Measurements from ENCODE around the gene FREY1. TPM values are rescaled to one million over a fixed set of nuclear protein-coding genes. Genes with fewer than 3 reads are reported as not detected.

Gene FREY1
- total and polyA plus RNA-seq, 2 donors (not counting 1 experiment from before 2014, with no cell fraction given): 0.83 TPM; not detected in 1

GRCh38 chr11:45899448-45900174 lies 7.5 kb downstream of the FREY1 start:
- Histone ChIP-seq H3K4me1 (ENCODE audit: control insufficient read depth, extremely low read depth, insufficient read depth, low read length) (peaks cover 3% of the 10 kb centered on the region), H3K4me2 (ENCODE audit: extremely low read depth, insufficient read depth, low read length) (peak overlapping the region; percentile 35), H3K9ac (ENCODE audit: insufficient read depth, low read length) (peak overlapping the region; percentile 87), H3K79me2 (ENCODE audit: control insufficient read depth, insufficient read depth, low read length) (no peaks in the 10 kb centered on the region), H3K4me3 (replicated peaks in 1 of 4; ENCODE audit: control extremely low read depth in 1 of 4, insufficient read depth in 1 of 4, low read depth in 3 of 4, low read length in 4 of 4) (peak overlapping the region; percentile 25 to 69 (median 58)), H3K36me3 (ENCODE audit: control insufficient read depth, insufficient read depth, low read length) (peaks cover 4% of the 10 kb centered on the region), H2AFZ (ENCODE audit: low read length) (peak overlapping the region; percentile 52), H3K27me3 (ENCODE audit: control insufficient read depth, insufficient read depth, low read length) (peaks cover 14% of the 10 kb centered on the region), H4K20me1 (ENCODE audit: control insufficient read depth, extremely low read depth, insufficient read depth, low read length) (no peaks in the 10 kb centered on the region), H3K9me3 (ENCODE audit: control insufficient read depth, insufficient read depth, low read depth, low read length) (no peaks in the 10 kb centered on the region), H3K27ac (ENCODE audit: insufficient read depth, low read length) (peak overlapping the region; percentile 84)
- TF ChIP-seq EZH2 (IDR thresholded peaks at IDR 0.05; ENCODE audit: low read length, missing control alignments) (no peak), CTCF (conservative IDR thresholded peaks at IDR 0.05 in 1 of 2, IDR thresholded peaks at IDR 0.05 in 1 of 2; ENCODE audit: low read depth in 1 of 2, low read length in 2 of 2) (no peak)
- DNase-seq (ENCODE audit: low read depth in 2 of 2): peak; percentile 87 to 92

- no peak overlapping the region for H2AFZ ChIP-seq (ENCODE audit: low read length)
- no peak for DNase-seq (ENCODE audit: low read depth in 2 of 2)
- H3K9me3 ChIP-seq (ENCODE audit: control insufficient read depth, insufficient read depth, low read depth, low read length): no peaks in the 10 kb centered on the region
- peaks cover 3% of the 10 kb centered on the region for H3K4me1 ChIP-seq (ENCODE audit: control insufficient read depth, extremely low read depth, insufficient read depth, low read length)
- TF ChIP-seq EZH2 (IDR thresholded peaks at IDR 0.05; ENCODE audit: low read length, missing control alignments) (no peak), CTCF (conservative IDR thresholded peaks at IDR 0.05 in 1 of 2, IDR thresholded peaks at IDR 0.05 in 1 of 2; ENCODE audit: low read depth in 1 of 2, low read length in 2 of 2) (no peak)
- H3K4me3 ChIP-seq (replicated peaks in 1 of 4; ENCODE audit: control extremely low read depth in 1 of 4, insufficient read depth in 1 of 4, low read depth in 3 of 4, low read length in 4 of 4): peak overlapping the region in 2 of 4 experiments; percentile 53 to 69
- H3K9ac ChIP-seq (ENCODE audit: insufficient read depth, low read length): no peak overlapping the region
- H3K36me3 ChIP-seq (ENCODE audit: control insufficient read depth, insufficient read depth, low read length): peaks cover 3% of the 10 kb centered on the region
- peaks cover 14% of the 10 kb centered on the region for H3K27me3 ChIP-seq (ENCODE audit: control insufficient read depth, insufficient read depth, low read length)
- peak overlapping the region; percentile 17 for H3K4me2 ChIP-seq (ENCODE audit: extremely low read depth, insufficient read depth, low read length)
- H3K79me2 ChIP-seq (ENCODE audit: control insufficient read depth, insufficient read depth, low read length): no peaks in the 10 kb centered on the region
- H4K20me1 ChIP-seq (ENCODE audit: control insufficient read depth, extremely low read depth, insufficient read depth, low read length): no peaks in the 10 kb centered on the region
- H3K27ac ChIP-seq (ENCODE audit: insufficient read depth, low read length): peak overlapping the region; percentile 84
These were observed 8.0 kb downstream of the FREY1 start for GRCh38 chr11:45899086-45899447.

- no peak for DNase-seq (ENCODE audit: low read depth in 2 of 2)
- Histone ChIP-seq H2AFZ (ENCODE audit: low read length) (no peak overlapping the region), H3K9me3 (ENCODE audit: control insufficient read depth, insufficient read depth, low read depth, low read length) (no peaks in the 10 kb centered on the region), H3K4me2 (ENCODE audit: extremely low read depth, insufficient read depth, low read length) (no peak overlapping the region), H3K36me3 (ENCODE audit: control insufficient read depth, insufficient read depth, low read length) (no peaks in the 10 kb centered on the region), H3K9ac (ENCODE audit: insufficient read depth, low read length) (no peak overlapping the region), H3K27ac (ENCODE audit: insufficient read depth, low read length) (no peak overlapping the region), H3K4me3 (replicated peaks in 1 of 4; ENCODE audit: control extremely low read depth in 1 of 4, insufficient read depth in 1 of 4, low read depth in 3 of 4, low read length in 4 of 4) (no peak overlapping the region), H4K20me1 (ENCODE audit: control insufficient read depth, extremely low read depth, insufficient read depth, low read length) (no peaks in the 10 kb centered on the region), H3K79me2 (ENCODE audit: control insufficient read depth, insufficient read depth, low read length) (no peaks in the 10 kb centered on the region), H3K4me1 (ENCODE audit: control insufficient read depth, extremely low read depth, insufficient read depth, low read length) (peaks cover 3% of the 10 kb centered on the region), H3K27me3 (ENCODE audit: control insufficient read depth, insufficient read depth, low read length) (peaks cover 20% of the 10 kb centered on the region)
- TF ChIP-seq EZH2 (IDR thresholded peaks at IDR 0.05; ENCODE audit: low read length, missing control alignments): no peak
- no peak for TF ChIP-seq CTCF (conservative IDR thresholded peaks at IDR 0.05 in 1 of 2, IDR thresholded peaks at IDR 0.05 in 1 of 2; ENCODE audit: low read depth in 1 of 2, low read length in 2 of 2)
These were observed 9.5 kb downstream of the FREY1 start for GRCh38 chr11:45897556-45897955.
